Measurements from ENCODE around the gene MANEAL.

MANEAL gene

DNA sequence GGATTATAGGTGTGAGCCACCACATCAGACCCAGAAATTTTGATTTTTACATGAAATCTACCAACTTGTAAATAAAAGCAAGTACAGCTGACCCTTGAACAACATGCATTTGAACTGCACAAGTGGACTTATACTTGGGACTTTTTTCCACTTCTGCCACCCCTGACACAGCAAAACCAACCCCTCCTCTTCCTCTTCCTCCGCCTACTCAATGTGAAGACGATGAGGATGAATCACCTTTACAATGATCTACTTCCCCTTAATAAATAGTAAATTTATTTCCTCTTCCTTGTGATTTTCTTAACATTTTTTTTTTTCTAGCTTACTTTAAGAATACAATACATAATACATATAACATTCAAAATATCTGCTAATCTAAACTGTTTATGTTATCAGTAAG, 31.9 kb downstream of the MANEAL start:
- no peak overlapping the region for H3K27ac ChIP-seq (replicated peaks)
- peak; percentile 28 to 46 for DNase-seq (ENCODE audit: low read depth in 1 of 2, low spot score in 1 of 2)
- H3K4me3 ChIP-seq (replicated peaks; ENCODE audit: insufficient read depth, low read length) = no peak overlapping the region
- TF ChIP-seq SPI1 (IDR thresholded peaks at IDR 0.05; ENCODE audit: borderline replicate concordance, low read depth) (peak; percentile 26; the same call in 1 of the 2 replicates), CTCF (IDR thresholded peaks at IDR 0.05; ENCODE audit: insufficient read depth, low read length) (no peak)
- H3K27me3 ChIP-seq (ENCODE audit: insufficient read depth, poor library complexity, severe bottlenecking) = no peaks in the 10 kb centered on the region

DNA sequence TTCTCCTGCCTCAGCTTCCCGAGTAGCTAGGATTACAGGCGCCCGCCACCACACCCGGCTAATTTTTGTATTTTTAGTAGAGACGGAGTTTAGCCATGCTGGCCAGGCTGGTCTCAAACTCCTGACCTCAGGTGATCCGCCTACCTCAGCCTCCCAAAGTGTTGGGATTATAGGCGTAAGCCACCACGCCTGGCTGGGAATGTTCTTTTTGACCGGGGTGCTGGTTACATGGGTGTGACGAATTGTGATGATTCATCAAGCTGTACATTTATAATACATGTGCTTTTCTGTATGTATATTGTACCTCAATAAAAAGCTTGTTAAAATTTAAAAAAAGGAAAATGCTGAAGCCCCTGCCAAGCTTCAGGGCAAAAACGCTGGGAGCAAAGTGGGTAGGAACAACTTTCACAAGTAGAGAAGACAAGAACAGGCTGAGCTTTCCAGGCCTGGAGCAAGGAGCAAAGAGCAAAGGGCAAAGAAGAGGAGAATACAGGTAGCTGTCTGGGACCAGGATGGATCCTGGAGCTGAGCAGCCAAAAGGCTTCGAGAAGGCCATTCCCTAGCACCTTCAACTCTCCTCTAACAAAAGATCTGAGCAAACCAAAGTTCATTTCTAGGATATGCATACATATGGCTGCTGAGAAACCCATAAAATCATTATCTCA, 34.9 kb downstream of the MANEAL start:
- TF ChIP-seq CTCF (IDR thresholded peaks at IDR 0.05; ENCODE audit: insufficient read depth, low read length) (no peak), GABPA (IDR thresholded peaks at IDR 0.05; ENCODE audit: low read depth) (no peak), SPI1 (IDR thresholded peaks at IDR 0.05; ENCODE audit: borderline replicate concordance, low read depth) (no peak), POLR2AphosphoS5 (IDR thresholded peaks at IDR 0.05; ENCODE audit: low read depth) (no peak)
- TF ChIP-seq, protein P1, sequence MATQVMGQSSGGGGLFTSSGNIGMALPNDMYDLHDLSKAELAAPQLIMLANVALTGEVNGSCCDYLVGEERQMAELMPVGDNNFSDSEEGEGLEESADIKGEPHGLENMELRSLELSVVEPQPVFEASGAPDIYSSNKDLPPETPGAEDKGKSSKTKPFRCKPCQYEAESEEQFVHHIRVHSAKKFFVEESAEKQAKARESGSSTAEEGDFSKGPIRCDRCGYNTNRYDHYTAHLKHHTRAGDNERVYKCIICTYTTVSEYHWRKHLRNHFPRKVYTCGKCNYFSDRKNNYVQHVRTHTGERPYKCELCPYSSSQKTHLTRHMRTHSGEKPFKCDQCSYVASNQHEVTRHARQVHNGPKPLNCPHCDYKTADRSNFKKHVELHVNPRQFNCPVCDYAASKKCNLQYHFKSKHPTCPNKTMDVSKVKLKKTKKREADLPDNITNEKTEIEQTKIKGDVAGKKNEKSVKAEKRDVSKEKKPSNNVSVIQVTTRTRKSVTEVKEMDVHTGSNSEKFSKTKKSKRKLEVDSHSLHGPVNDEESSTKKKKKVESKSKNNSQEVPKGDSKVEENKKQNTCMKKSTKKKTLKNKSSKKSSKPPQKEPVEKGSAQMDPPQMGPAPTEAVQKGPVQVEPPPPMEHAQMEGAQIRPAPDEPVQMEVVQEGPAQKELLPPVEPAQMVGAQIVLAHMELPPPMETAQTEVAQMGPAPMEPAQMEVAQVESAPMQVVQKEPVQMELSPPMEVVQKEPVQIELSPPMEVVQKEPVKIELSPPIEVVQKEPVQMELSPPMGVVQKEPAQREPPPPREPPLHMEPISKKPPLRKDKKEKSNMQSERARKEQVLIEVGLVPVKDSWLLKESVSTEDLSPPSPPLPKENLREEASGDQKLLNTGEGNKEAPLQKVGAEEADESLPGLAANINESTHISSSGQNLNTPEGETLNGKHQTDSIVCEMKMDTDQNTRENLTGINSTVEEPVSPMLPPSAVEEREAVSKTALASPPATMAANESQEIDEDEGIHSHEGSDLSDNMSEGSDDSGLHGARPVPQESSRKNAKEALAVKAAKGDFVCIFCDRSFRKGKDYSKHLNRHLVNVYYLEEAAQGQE (IDR thresholded peaks at IDR 0.05; ENCODE audit: insufficient replicate concordance, low read depth) = no peak
- no peak overlapping the region for H3K27ac ChIP-seq (replicated peaks)
- H3K4me3 ChIP-seq (replicated peaks; ENCODE audit: insufficient read depth, low read length) = no peak overlapping the region
- no peak for DNase-seq (ENCODE audit: low read depth in 1 of 2, low spot score in 1 of 2)
- no peaks in the 10 kb centered on the region for H3K27me3 ChIP-seq (ENCODE audit: insufficient read depth, poor library complexity, severe bottlenecking)

DNA sequence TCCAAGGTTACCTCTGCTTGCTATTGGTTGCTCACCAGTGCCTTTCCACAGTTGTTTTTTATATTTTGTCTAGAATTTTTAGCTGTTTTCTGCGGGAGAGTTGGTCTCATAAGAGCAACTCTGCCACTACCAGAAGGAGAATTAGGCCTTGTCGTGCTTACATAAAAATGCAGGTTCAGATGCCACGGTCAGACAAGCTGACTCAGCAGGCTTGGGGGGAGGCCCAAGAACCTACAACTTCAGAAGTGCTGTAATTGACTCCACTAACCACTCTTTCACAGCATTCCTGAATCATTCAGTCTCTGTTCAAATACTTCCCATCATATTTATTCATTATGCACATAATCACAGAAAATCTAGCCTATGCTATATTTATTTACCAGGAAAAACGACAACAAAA, 37.5 kb downstream of the MANEAL start:
- Histone ChIP-seq H3K4me3 (replicated peaks; ENCODE audit: insufficient read depth, low read length) (no peak overlapping the region), H3K27ac (replicated peaks) (no peak overlapping the region), H3K27me3 (ENCODE audit: insufficient read depth, poor library complexity, severe bottlenecking) (no peaks in the 10 kb centered on the region)
- no peak for DNase-seq (ENCODE audit: low read depth in 1 of 2, low spot score in 1 of 2)
- TF ChIP-seq, protein P1 (IDR thresholded peaks at IDR 0.05; ENCODE audit: insufficient replicate concordance, low read depth) = no peak
- no peak for TF ChIP-seq SPI1 (IDR thresholded peaks at IDR 0.05; ENCODE audit: borderline replicate concordance, low read depth)
- no peak for TF ChIP-seq POLR2AphosphoS5 (IDR thresholded peaks at IDR 0.05; ENCODE audit: low read depth)
- TF ChIP-seq GABPA (IDR thresholded peaks at IDR 0.05; ENCODE audit: low read depth) = no peak
- no peak for TF ChIP-seq CTCF (IDR thresholded peaks at IDR 0.05; ENCODE audit: insufficient read depth, low read length)

- Histone ChIP-seq H3K27me3 (ENCODE audit: insufficient read depth, poor library complexity, severe bottlenecking) (no peaks in the 10 kb centered on the region), H3K4me3 (replicated peaks; ENCODE audit: insufficient read depth, low read length) (no peak overlapping the region), H3K27ac (replicated peaks) (no peak overlapping the region)
- TF ChIP-seq GABPA (IDR thresholded peaks at IDR 0.05; ENCODE audit: low read depth) = no peak
- TF ChIP-seq, protein P1 (IDR thresholded peaks at IDR 0.05; ENCODE audit: insufficient replicate concordance, low read depth) = no peak
- no peak for TF ChIP-seq SPI1 (IDR thresholded peaks at IDR 0.05; ENCODE audit: borderline replicate concordance, low read depth)
- TF ChIP-seq CTCF (IDR thresholded peaks at IDR 0.05; ENCODE audit: insufficient read depth, low read length) = no peak
- no peak for TF ChIP-seq POLR2AphosphoS5 (IDR thresholded peaks at IDR 0.05; ENCODE audit: low read depth)
- no peak for DNase-seq (ENCODE audit: low read depth in 1 of 2, low spot score in 1 of 2)
Measured at GRCh38 chr1:37831809-37832208, 38.2 kb downstream of the MANEAL start.
